GM08714 (cell line): ENCODE data around the gene IQGAP2.

Experiments
- H3K4me3 ChIP-seq: fragments of 200-500 bp; sonication (Bioruptor generic); 2 replicates; pipeline ENCODE4 v1.5.1; 2014; ENCODE audit warnings: mild to moderate bottlenecking, low read length, inconsistent platforms
- ZNF274 ChIP-seq: IDR thresholded peaks from 2 replicates; pipeline ENCODE4 v1.6.1; 2012; ENCODE audit warnings: mild to moderate bottlenecking, low read depth, low read length

The IQGAP2 gene

DNA sequence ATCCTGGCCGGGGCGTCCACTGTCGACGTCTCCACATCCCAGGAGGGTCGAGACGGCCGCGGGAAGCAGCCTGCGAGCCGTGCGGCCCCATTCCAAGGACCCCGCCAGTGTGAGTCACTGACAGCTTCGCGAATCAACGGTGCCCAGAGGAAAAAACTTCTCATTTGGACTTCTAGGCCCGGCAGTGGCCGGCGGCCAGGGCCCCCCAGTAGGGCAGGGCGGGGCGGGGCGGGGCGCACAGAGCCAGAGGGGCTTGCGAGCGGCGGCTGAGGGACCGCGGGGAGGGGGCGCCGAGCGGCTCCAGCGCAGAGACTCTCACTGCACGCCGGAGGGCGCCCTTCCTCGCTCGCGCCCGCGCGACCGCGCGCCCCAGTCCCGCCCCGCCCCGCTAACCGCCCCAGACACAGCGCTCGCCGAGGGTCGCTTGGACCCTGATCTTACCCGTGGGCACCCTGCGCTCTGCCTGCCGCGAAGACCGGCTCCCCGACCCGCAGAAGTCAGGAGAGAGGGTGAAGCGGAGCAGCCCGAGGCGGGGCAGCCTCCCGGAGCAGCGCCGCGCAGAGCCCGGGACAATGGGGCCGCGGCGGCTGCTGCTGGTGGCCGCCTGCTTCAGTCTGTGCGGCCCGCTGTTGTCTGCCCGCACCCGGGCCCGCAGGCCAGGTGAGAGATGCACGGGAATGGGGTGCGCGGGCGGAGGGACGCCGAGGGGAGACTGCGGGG is 312.8 kb downstream of the IQGAP2 start, which contains the start of gene F2R:
Gene F2R (plus strand): TSS at position 391 of the 720 bp plus-strand sequence. CDS start 182 bp downstream, at position 573.
- no peak for TF ChIP-seq ZNF274
- H3K4me3 ChIP-seq = peak within 1 kb of the TSS; percentile 84

DNA sequence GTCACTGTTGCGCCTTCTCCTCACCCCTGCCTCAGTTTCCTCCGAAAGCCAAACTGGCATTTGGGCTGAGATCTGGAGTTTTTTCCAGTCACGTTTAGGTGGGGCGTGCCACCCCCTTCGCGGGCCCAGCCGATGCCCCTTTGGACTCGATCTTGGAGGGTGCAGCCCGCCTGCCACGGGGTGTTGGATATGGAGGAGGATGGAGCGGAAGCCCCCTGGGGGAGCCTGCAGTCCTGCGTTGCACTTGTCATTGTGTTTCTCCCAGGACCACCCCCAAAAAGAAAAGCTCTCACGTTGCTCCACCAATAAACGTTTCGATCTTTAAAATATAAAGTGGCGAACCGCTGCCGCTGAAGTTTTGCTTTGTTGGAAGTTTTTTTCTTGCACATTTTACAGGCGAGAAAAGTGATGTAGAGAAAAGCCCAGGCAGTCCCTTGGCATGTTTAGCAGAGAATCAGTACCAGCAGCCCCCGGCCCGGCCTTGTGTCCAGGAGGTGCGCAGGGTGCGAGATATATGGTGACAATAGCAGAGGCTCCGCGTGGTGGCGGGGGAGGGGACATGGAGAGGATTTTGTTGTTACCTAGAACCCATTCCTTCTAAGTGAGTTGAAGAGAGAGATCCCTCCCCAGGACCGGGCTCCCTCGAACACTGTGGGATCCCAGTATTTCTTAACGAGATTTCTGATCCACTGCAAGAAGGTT is 313.5 kb downstream of the IQGAP2 start:
- H3K4me3 ChIP-seq = peak overlapping the region; percentile 84
- no peak for TF ChIP-seq ZNF274

DNA sequence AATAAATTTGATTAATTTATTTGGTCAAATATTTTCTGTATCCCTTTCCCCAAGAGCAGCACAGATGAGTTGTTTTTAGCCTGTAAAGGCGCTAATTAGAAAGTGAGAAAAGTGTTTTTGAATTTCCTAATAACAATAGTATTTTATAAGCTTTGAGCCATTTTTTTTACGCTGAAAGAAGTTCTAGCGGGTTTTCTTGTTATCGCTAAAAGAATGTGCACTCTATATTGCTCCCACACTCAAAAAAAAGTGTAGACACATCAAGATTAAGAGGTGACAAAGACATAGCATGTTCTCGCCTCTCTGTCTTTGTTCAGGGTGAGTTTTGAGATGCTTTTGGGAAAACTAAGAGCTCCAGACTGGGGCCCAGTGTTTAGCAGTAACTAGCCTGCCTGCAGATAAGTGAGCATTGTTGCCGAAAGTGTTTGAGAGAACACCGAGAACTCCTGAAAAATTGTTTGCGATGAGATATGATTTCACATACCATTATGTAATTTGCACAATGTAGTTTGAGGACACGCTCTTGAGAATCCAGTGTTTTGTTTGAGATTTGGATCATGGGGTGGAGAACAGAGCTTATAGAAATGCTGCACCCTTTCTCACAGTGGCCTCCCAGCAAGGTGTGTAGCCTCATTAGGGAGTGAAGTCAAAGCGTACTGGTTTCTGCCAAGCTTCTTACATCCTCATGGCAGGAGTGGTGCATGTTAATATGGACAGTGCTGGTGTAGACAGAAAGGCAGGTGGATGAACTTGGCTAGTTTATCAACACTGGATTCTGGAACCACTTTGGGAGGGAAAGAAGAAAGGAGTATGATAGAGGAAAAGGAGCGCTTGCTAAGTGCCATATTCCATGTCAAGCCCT is 314.4 kb downstream of the IQGAP2 start:
- no peak for TF ChIP-seq ZNF274
- peak overlapping the region; percentile 84 for H3K4me3 ChIP-seq

DNA sequence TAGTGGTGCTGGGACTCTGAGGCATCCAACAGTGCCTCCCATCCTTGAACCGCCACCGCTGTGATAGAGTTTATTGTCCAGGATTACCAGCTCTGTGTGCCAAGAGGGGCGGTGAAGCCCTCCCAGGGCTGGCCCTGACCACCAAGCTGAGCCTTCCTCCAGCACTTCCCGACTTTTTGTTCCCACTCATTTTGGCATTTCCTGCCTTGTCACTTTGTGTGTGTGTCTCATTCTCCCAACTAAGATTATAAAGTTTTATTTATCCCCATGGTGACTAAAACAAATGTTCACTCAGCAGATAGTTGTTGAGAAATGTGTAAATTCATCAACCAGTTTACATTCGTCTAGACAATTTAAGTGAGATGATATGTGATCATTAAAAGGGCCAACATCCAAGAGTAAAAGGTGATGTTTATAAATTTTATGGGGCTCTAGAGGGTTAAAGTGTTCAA is 315.3 kb downstream of the IQGAP2 start:
- TF ChIP-seq ZNF274 = no peak

DNA sequence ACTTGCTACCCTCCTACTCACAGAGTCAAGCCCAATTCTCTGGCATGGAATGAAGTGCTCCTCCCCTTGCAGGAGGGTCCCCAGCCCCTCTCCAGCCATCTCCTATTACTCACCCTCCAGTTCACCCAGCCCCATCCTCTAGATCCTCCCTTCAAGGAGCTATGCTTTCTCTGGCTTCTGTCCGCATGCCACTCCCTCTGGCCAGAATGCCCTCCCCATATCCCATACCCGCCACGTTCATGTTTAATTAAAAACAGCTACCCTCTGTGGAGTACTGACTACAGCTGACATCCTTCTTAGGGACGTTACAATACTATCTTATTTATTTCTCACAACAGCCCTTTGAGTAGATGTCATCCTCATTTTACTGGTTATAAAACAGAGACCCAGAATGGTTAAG is 315.8 kb downstream of the IQGAP2 start:
- TF ChIP-seq ZNF274 = no peak
- H3K4me3 ChIP-seq = no peak overlapping the region

More for the DNA sequence above, 315.3 kb downstream of the IQGAP2 start:
- H3K4me3 ChIP-seq = no peak overlapping the region

DNA sequence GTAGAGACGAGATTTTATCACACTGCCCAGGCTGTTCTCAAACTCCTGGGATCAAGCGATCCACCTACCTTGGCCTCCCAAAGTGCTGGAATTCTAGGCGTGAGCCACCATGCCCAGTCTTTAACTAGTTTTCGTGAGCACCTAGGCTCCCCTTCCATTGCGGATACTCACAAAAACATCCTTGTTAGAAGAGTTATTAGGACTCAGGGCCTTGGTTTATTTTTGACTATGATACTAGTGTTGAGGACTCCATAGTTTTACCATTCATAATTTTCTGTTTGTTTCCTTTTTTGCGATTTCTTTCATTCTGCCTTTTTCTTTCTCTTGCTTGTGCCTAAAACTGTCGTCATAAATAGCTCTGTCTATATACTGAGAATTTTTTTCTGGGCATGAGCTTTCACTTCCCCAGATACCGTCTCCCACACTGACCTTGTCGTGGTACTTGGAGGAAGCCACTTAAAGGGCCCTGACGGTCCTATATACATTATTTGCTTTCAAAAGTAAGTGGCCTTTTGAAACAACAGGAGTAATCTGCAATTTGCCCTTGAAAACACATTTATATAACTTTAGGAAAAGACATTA is 318.0 kb downstream of the IQGAP2 start:
- TF ChIP-seq ZNF274 = no peak
- H3K4me3 ChIP-seq = peak overlapping the region; percentile 35; the same call in 1 of the 2 replicates

DNA sequence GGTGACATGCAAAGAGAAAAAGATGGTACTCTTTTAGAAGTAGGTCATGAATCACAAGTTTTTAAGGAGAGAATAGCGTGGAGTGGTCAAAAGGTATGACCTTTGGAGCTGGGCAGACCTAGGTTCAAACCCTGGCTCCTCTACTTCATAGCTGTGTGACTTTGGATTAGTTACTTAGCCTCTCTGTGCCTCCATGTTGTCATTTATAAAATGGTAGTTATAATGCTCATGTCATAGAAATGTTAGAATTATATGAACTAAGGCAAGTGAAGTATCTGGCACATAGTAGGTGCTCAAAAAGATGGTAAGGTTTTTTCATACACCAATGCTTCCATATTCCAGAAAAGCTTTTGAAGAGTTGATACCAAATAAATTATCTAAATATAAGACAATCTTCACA is 320.2 kb downstream of the IQGAP2 start:
- no peak for TF ChIP-seq ZNF274
- no peak overlapping the region for H3K4me3 ChIP-seq

DNA sequence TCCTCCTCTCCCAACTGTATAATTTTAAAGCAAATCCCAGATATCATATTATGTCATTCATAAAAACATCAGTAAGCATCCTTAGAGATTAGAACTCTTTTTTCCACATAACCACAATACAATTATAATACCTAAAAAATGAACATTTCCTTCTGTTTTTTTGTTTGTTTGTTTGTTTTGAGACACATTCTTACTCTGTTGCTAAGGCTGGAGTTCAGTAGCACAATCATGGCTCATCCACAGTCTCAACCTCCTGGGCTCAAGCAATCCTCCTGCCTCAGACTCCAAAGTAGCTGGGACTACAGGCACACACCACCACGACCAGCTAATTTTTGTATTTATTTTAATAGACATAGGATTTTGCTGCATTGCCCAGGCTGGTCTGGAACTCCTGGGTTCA is 320.8 kb downstream of the IQGAP2 start:
- no peak overlapping the region for H3K4me3 ChIP-seq

DNA sequence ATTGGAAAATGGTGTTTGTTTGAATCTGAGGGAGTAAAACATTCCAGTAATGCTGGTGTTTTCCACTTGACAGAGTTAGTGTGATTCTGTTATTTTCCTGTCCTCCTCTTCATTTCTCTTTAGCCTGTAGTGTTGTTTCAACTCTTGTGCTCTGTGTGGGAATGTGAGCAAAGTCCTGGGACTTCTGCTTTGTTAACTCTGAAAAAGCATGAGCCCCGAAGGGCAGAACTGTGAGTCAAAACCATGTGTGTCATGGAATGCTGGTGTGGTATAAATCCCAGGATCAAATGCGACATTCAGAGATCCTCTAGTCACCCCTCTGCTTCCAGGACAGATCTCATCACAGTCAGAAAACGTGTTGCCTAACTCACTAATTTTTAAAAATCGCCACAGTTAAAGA is 321.8 kb downstream of the IQGAP2 start:
- no peak for TF ChIP-seq ZNF274
- H3K4me3 ChIP-seq = no peak overlapping the region

More for the DNA sequence above, 320.8 kb downstream of the IQGAP2 start:
- TF ChIP-seq ZNF274 = no peak

DNA sequence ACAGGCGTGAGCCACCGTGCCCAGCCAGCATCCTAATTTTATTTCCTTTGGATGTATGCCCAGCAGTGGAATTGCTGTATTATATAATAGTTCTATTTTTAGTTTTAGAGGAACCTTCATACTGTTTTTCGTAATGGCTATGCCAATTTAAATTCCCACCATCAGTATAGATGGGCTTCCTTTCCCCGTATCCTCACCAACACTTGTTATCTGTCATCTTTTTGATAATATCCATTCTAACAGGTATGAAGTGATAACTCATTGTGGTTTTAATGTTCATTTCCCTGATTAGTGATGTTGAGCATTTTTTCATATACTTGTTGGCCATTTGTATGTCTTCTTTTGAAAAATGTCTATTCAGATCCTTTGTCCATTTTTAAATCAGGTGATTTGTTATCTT is 325.9 kb downstream of the IQGAP2 start:
- no peak overlapping the region for H3K4me3 ChIP-seq
- no peak for TF ChIP-seq ZNF274

DNA sequence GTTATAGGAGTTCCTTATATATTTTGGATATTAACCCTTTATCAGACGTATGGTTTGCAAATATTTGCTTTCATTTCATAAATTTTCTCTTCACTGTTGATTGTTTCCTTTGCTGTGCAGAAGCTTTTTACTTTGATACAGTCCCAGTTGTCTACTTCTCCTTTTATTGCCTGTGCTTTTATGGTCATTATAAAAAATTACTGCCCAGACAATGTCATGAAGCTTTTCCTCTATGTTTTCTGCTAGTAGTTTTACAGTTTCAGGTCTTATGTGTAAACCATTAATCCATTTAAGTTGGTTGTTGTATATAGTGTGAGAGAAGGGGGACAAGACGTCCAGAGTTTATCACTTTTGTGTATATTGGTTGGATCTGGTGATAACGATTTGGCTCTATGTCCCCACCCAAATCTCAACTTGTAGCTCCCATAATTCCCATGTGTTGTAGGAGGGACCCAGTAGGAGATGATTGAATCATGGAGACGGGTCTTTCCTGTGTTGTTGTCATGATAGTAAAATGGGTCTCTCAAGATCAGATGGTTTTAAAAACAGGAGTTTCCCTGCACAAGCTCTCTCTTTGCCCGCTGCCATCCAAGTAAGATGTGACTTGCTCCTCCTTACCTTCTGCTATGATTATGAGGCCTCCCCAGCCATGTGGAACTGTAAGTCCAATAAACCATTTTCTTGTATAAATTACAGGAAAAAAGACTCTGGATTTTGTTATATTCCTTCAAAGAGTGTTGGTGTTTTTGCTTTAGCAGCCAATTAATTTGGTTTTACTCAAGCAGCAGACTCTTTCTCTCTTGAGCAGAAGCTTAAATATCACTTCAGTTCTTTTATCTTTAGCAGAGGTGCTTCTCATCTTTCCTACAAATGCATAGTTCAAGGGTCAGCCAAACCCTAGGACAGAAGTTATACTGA is 326.5 kb downstream of the IQGAP2 start:
- H3K4me3 ChIP-seq = no peak overlapping the region
- no peak for TF ChIP-seq ZNF274

DNA sequence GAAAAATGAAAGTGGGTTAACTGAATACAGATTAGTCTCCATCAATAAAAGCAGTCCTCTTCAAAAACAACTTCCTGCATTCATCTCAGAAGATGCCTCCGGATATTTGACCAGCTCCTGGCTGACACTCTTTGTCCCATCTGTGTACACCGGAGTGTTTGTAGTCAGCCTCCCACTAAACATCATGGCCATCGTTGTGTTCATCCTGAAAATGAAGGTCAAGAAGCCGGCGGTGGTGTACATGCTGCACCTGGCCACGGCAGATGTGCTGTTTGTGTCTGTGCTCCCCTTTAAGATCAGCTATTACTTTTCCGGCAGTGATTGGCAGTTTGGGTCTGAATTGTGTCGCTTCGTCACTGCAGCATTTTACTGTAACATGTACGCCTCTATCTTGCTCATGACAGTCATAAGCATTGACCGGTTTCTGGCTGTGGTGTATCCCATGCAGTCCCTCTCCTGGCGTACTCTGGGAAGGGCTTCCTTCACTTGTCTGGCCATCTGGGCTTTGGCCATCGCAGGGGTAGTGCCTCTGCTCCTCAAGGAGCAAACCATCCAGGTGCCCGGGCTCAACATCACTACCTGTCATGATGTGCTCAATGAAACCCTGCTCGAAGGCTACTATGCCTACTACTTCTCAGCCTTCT is 329.4 kb downstream of the IQGAP2 start:
- no peak overlapping the region for H3K4me3 ChIP-seq

More for the DNA sequence above, 329.4 kb downstream of the IQGAP2 start:
- no peak for TF ChIP-seq ZNF274
